HCT116 (cell line): ENCODE results near the gene BMX. TPM values are rescaled to one million over a fixed set of nuclear protein-coding genes. Genes with fewer than 3 reads are reported as not detected.
A peak's percentile ranks its signal among the peaks of the same experiment; 100 is the strongest.

Experiments used
- ATAC-seq: fragments of 200-7000 bp; cut with Tn5 transposase; 2 replicates; pipeline ENCODE4 v1.9.1; 2020; ENCODE audit warnings: mild to moderate bottlenecking, moderate library complexity
- BruUV-seq: library from RNA; stranded (reverse); fragments of 400-500 nt; replicated peaks from 2 replicates; lab custom pipeline; 2021; lab: Mats Ljungman, UMichigan
- CTCF ChIA-PET: fragments of 300-600 bp; sonication (Branson Sonifier 250); formaldehyde crosslinking; loops from one replicate; lab custom pipeline; 2021; ENCODE audit warnings: antibody characterized with exemption; lab: Charles Lee
- POLR2A ChIA-PET: fragments of 300-600, 350-600 bp; sonication (Branson Sonifier 250); formaldehyde crosslinking; loops from one replicate; lab custom pipeline; 2021; ENCODE audit warnings: antibody characterized with exemption; lab: Charles Lee
- RAD21 ChIA-PET, 2 experiments: fragments of 300-600 bp; sonication (Branson Sonifier 250); formaldehyde crosslinking; loops; one replicate each; lab custom pipeline; 2023; ENCODE audit warnings: low total read pairs in 2 of 2; ENCODE audit not compliant: uncharacterized antibody in 2 of 2, unreplicated experiment in 2 of 2, low non-redundant PET in 1 of 2; lab: Charles Lee
- DNase-seq: peaks from one replicate; pipeline ENCODE4 v3.0.0-alpha.2; 2010; ENCODE audit warnings: low read depth, low spot score
- H2AFZ ChIP-seq: fragments of 200-600 bp; shearing (Covaris generic), sonication (generic); 2 replicates; pipeline ENCODE4 v1.6.1; 2017; ENCODE audit warnings: low read depth, mixed run types, mixed read lengths, antibody characterized with exemption, low read length; ENCODE audit not compliant: poor library complexity, severe bottlenecking
- H3K27ac ChIP-seq: 2 replicates; pipeline ENCODE4 v1.5.1; 2012; ENCODE audit warnings: low read depth, low read length
- H3K27me3 ChIP-seq: fragments of 200-600 bp; sonication (generic); 2 replicates; pipeline ENCODE4 v1.6.1; 2016; ENCODE audit warnings: mixed run types, low read length, mixed read lengths; ENCODE audit not compliant: insufficient read depth
- H3K36me3 ChIP-seq, 2 experiments: fragments of 200-500 bp in 1 of 2; fragments of 200-600 bp in 1 of 2; sonication (Bioruptor generic) in 1 of 2; sonication (generic) in 1 of 2; 2 replicates each; pipeline versions ENCODE4 v1.5.1 to v1.6.1; 2014 to 2016; ENCODE audit warnings: low read length in 2 of 2, inconsistent platforms in 1 of 2, mixed read lengths in 1 of 2, mixed run types in 1 of 2; ENCODE audit not compliant: insufficient read depth in 2 of 2, control insufficient read depth in 1 of 2
- H3K4me1 ChIP-seq, 2 experiments: fragments of 200-600 bp in 1 of 2; sonication (generic) in 1 of 2; 2 replicates each; pipeline versions ENCODE4 v1.5.1 to v1.6.1; 2012 to 2017; ENCODE audit warnings: low read length in 2 of 2, inconsistent platforms in 1 of 2, mild to moderate bottlenecking in 1 of 2, mixed read lengths in 1 of 2, mixed run types in 1 of 2, moderate library complexity in 1 of 2; ENCODE audit not compliant: insufficient read depth in 2 of 2, control insufficient read depth in 1 of 2
- H3K4me2 ChIP-seq: fragments of 200-600 bp; sonication (generic); 2 replicates; pipeline ENCODE4 v1.6.1; 2017; ENCODE audit warnings: mixed run types, low read length, mixed read lengths
- H3K4me3 ChIP-seq, 2 experiments: fragments of 200-600 bp in 1 of 2; sonication (generic) in 1 of 2; replicated peaks in 1 of 2; 2 replicates each; pipeline ENCODE4 v1.5.1; 2011 to 2016; ENCODE audit warnings: low read length in 2 of 2, control low read depth in 1 of 2, low read depth in 1 of 2, mild to moderate bottlenecking in 1 of 2, mixed read lengths in 1 of 2, mixed run types in 1 of 2
- H3K79me2 ChIP-seq: fragments of 200-600 bp; sonication (generic); 2 replicates; pipeline ENCODE4 v1.6.1; 2017; ENCODE audit warnings: mild to moderate bottlenecking, mixed run types, low read length, moderate library complexity, mixed read lengths; ENCODE audit not compliant: insufficient read depth
- H3K9ac ChIP-seq: fragments of 200-600 bp; sonication (generic); 2 replicates; pipeline ENCODE4 v1.6.1; 2016; ENCODE audit warnings: low read length, mixed read lengths
- H3K9me2 ChIP-seq: fragments of 200-600 bp; sonication (generic), shearing (Covaris generic); 2 replicates; pipeline ENCODE4 v1.6.1; 2017; ENCODE audit warnings: mixed run types, mild to moderate bottlenecking, moderate library complexity; ENCODE audit not compliant: insufficient read depth
- H3K9me3 ChIP-seq, 2 experiments: fragments of 200-500 bp in 1 of 2; fragments of 200-600 bp in 1 of 2; sonication (Bioruptor generic) in 1 of 2; sonication (generic) in 1 of 2; 2 replicates each; pipeline ENCODE4 v1.6.1; 2014 to 2017; ENCODE audit warnings: low read length in 2 of 2, mixed read lengths in 2 of 2, inconsistent platforms in 1 of 2, low read depth in 1 of 2, mild to moderate bottlenecking in 1 of 2, mixed run types in 1 of 2, moderate library complexity in 1 of 2; ENCODE audit not compliant: control insufficient read depth in 1 of 2, insufficient read depth in 1 of 2
- H4K20me1 ChIP-seq: fragments of 200-600 bp; sonication (generic), shearing (Covaris generic); 2 replicates; pipeline ENCODE4 v1.6.1; 2017; ENCODE audit warnings: mixed run types, mild to moderate bottlenecking, moderate library complexity; ENCODE audit not compliant: insufficient read depth
- ELF1 ChIP-seq: IDR thresholded peaks from 2 replicates; pipeline ENCODE4 v1.6.1; 2012; ENCODE audit warnings: low read depth, borderline replicate concordance
- EZH2 ChIP-seq: fragments of 200-600 bp; sonication (generic); IDR thresholded peaks from 2 replicates; pipeline ENCODE4 v1.6.1; 2017; ENCODE audit warnings: antibody characterized with exemption, mixed run types
- FOSL1 ChIP-seq: IDR thresholded peaks from 2 replicates; pipeline ENCODE4 v1.6.1; 2012; ENCODE audit warnings: low read depth
- POLR2AphosphoS5 ChIP-seq: IDR thresholded peaks from 2 replicates; pipeline ENCODE4 v1.6.1; 2011; ENCODE audit warnings: mild to moderate bottlenecking, low read depth, low read length, moderate library complexity
- SP1 ChIP-seq: IDR thresholded peaks from 2 replicates; pipeline ENCODE4 v1.6.1; 2012; ENCODE audit warnings: low read depth
- TCF7L2 ChIP-seq: IDR thresholded peaks from 2 replicates; pipeline ENCODE4 v1.7.0; 2011; ENCODE audit warnings: borderline replicate concordance, inconsistent platforms; ENCODE audit not compliant: insufficient read depth, insufficient read length; ENCODE audit errors: extremely low read depth
- YY1 ChIP-seq: IDR thresholded peaks from 2 replicates; pipeline ENCODE4 v1.6.1; 2011; ENCODE audit warnings: low read length, low read depth, moderate library complexity, mild to moderate bottlenecking; ENCODE audit not compliant: insufficient replicate concordance; ENCODE audit errors: extremely low read depth
- ZNF274 ChIP-seq: fragments of 200-500 bp; sonication (Bioruptor generic); IDR thresholded peaks from 2 replicates; pipeline ENCODE4 v1.6.1; 2014; ENCODE audit warnings: mild to moderate bottlenecking, low read depth, low read length, inconsistent platforms
- intact Hi-C: fragments of 100-400 bp; cut with micrococcal nuclease; formaldehyde crosslinking; loops from 2 replicates; pipeline ENCODE4 v1.10.0; 2022
- total RNA-seq: library from RNA; stranded (reverse); gene quantifications from one replicate; pipeline ENCODE4 v1.2.1, GENCODE V29; 2021; ENCODE audit not compliant: unreplicated experiment
- TF ChIP-seq, protein P1 (sequence below): IDR thresholded peaks from 2 replicates; pipeline ENCODE4 v1.6.1; 2012; ENCODE audit warnings: low read depth
- TF ChIP-seq, protein P2 (sequence below), 3 experiments: fragments of 200-600 bp in 1 of 3; sonication (generic) in 1 of 3; IDR thresholded peaks in 2 of 3; conservative IDR thresholded peaks in 1 of 3; 2 replicates each; pipeline ENCODE4 v1.5.1; 2012 to 2017; ENCODE audit warnings: low read depth in 2 of 3, low read length in 2 of 3, antibody characterized with exemption in 1 of 3, borderline replicate concordance in 1 of 3, control low read depth in 1 of 3, mild to moderate bottlenecking in 1 of 3, mixed read lengths in 1 of 3, mixed run types in 1 of 3, moderate library complexity in 1 of 3; ENCODE audit not compliant: insufficient read depth in 1 of 3
- TF ChIP-seq, protein P3 (sequence below): IDR thresholded peaks from 2 replicates; pipeline ENCODE4 v1.6.1; 2012

BMX gene
- total RNA-seq, 1 experiment from 2014 or later, result not detected

DNA sequence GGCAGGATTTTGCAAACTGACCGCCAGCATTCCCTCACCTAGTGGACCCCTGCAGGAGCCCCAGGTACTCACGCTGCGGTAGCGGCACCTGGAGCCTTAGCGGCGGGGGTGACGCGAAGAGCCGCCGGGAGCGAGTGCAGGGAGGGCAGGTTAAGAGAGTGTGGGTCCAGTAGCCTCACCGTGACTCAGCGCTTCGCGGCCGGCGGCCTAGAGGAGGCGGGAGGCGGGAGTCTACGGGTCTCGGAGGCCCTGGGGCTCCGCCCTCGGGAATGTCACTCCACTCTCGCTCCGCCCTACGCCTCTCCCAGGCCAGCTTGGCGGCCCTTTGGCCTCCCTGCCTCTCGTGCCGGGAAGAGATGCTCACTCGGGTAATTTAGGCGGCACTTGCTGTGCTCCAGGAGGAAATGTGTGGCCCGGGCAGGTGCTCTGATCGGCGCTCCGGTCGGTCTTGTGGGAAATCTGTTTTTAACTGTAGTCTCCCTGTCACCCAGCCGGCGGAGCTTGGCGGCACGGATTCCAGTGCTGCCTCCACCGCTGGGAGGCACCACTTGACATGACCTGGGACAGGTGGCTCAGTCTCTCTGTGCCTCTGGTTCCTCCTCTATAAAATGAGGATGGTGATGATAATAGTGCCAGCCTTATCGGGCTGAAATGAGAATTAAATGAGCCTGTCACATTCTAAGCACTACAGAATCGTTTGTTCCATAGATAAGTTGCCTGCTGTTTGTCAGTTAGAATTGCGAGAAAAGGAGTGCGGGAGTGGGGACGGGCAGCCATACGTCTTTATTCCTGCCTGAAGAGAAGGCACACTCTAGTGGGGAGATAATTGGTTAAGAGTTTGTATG is 7.3 kb upstream of the BMX start, which contains the start of gene PIR:
PIR (minus strand) TSS at position 216 of the 845 bp plus-strand sequence. CDS start 2,076 bp downstream, outside the sequence.
- H3K79me2 ChIP-seq, result no peaks in the 10 kb centered on the region
- ChIA-PET POLR2A (no interaction called here), RAD21 (no interaction called here), CTCF (interaction anchor here (0.7 to 1.2 kb wide), 3 partner anchors 8 to 144 kb away, joined by 3 to 9 read pairs (median 4); no protein-coding TSS in a partner anchor)
- peaks cover 3 to 15% of the 10 kb centered on the region in 2 experiments; a peak in 1 of 4 replicates for H3K4me1 ChIP-seq
- no peak within 1 kb of the TSS for H2AFZ ChIP-seq
- ATAC-seq, result peak; percentile 97
- intact Hi-C loops, result loop anchor here (5.0 to 10.0 kb wide), 2 partner anchors 151 to 179 kb away; no protein-coding TSS in a partner anchor
- peak within 1 kb of the TSS; percentile 74 for H3K9ac ChIP-seq
- H3K27ac ChIP-seq, result peak within 1 kb of the TSS; percentile 74
- H3K36me3 ChIP-seq, result peaks cover 0 to 4% of the 10 kb centered on the region in 2 experiments; a peak in 1 of 4 replicates
- peak within 1 kb of the TSS; percentile 56 to 71 for H3K4me3 ChIP-seq
- no peaks in the 10 kb centered on the region for H4K20me1 ChIP-seq
- no TSS peak for BruUV-seq
- H3K4me2 ChIP-seq, result peak within 1 kb of the TSS; percentile 85
- H3K27me3 ChIP-seq, result no peaks in the 10 kb centered on the region
- H3K9me2 ChIP-seq, result no peaks in the 10 kb centered on the region
- TF ChIP-seq, protein P1, sequence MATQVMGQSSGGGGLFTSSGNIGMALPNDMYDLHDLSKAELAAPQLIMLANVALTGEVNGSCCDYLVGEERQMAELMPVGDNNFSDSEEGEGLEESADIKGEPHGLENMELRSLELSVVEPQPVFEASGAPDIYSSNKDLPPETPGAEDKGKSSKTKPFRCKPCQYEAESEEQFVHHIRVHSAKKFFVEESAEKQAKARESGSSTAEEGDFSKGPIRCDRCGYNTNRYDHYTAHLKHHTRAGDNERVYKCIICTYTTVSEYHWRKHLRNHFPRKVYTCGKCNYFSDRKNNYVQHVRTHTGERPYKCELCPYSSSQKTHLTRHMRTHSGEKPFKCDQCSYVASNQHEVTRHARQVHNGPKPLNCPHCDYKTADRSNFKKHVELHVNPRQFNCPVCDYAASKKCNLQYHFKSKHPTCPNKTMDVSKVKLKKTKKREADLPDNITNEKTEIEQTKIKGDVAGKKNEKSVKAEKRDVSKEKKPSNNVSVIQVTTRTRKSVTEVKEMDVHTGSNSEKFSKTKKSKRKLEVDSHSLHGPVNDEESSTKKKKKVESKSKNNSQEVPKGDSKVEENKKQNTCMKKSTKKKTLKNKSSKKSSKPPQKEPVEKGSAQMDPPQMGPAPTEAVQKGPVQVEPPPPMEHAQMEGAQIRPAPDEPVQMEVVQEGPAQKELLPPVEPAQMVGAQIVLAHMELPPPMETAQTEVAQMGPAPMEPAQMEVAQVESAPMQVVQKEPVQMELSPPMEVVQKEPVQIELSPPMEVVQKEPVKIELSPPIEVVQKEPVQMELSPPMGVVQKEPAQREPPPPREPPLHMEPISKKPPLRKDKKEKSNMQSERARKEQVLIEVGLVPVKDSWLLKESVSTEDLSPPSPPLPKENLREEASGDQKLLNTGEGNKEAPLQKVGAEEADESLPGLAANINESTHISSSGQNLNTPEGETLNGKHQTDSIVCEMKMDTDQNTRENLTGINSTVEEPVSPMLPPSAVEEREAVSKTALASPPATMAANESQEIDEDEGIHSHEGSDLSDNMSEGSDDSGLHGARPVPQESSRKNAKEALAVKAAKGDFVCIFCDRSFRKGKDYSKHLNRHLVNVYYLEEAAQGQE, result no peak
- TF ChIP-seq POLR2AphosphoS5 (peak; percentile 69), SP1 (peak; percentile 15; the same call in 1 of the 2 replicates), TCF7L2 (peak; percentile 24), YY1 (no peak), ELF1 (no peak), FOSL1 (0 out of 2 replicates have a peak, but pooled peaks have one; percentile 19), EZH2 (no peak), ZNF274 (no peak)
- TF ChIP-seq, protein P2, sequence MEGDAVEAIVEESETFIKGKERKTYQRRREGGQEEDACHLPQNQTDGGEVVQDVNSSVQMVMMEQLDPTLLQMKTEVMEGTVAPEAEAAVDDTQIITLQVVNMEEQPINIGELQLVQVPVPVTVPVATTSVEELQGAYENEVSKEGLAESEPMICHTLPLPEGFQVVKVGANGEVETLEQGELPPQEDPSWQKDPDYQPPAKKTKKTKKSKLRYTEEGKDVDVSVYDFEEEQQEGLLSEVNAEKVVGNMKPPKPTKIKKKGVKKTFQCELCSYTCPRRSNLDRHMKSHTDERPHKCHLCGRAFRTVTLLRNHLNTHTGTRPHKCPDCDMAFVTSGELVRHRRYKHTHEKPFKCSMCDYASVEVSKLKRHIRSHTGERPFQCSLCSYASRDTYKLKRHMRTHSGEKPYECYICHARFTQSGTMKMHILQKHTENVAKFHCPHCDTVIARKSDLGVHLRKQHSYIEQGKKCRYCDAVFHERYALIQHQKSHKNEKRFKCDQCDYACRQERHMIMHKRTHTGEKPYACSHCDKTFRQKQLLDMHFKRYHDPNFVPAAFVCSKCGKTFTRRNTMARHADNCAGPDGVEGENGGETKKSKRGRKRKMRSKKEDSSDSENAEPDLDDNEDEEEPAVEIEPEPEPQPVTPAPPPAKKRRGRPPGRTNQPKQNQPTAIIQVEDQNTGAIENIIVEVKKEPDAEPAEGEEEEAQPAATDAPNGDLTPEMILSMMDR (IDR thresholded peaks at IDR 0.05 in 2 of 3, conservative IDR thresholded peaks at IDR 0.05 in 1 of 3; ENCODE audit: borderline replicate concordance in 1 of 3, insufficient read depth in 1 of 3, low read depth in 2 of 3, low read length in 2 of 3), result peak; percentile 36 to 55 (median 53); a peak in 5 of 6 replicates
- TF ChIP-seq, protein P3, sequence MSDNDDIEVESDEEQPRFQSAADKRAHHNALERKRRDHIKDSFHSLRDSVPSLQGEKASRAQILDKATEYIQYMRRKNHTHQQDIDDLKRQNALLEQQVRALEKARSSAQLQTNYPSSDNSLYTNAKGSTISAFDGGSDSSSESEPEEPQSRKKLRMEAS, result peak; percentile 55
- no peaks in the 10 kb centered on the region for H3K9me3 ChIP-seq
- DNase-seq, result peak; percentile 68
